GM12873 (cell line): ENCODE data around the gene DIAPH3.

Experiments used
- CTCF ChIP-seq: IDR thresholded peaks from 2 replicates; pipeline ENCODE4 v1.5.1; 2012; ENCODE audit warnings: low read depth, mild to moderate bottlenecking, moderate library complexity, low read length, control low read depth; ENCODE audit not compliant: insufficient read depth; ENCODE audit errors: missing control alignments

DIAPH3 gene

GRCh38 chr13:59660582-59660981 lies 503.1 kb downstream of the DIAPH3 start:
- no peak for TF ChIP-seq CTCF

- TF ChIP-seq CTCF: no peak
Observed at GRCh38 chr13:59659981-59660380, 503.7 kb downstream of the DIAPH3 start.

- no peak for TF ChIP-seq CTCF
Observed at GRCh38 chr13:59658738-59659330, 504.9 kb downstream of the DIAPH3 start.

GRCh38 chr13:59658027-59658737 lies 505.5 kb downstream of the DIAPH3 start:
- no peak for TF ChIP-seq CTCF

GRCh38 chr13:59653916-59654315 lies 509.8 kb downstream of the DIAPH3 start:
- TF ChIP-seq CTCF: no peak

- no peak for TF ChIP-seq CTCF
Observed at GRCh38 chr13:59651479-59651878, 512.2 kb downstream of the DIAPH3 start.

GRCh38 chr13:59643906-59644626 lies 519.7 kb downstream of the DIAPH3 start:
- TF ChIP-seq CTCF: no peak
